NK-92 (cell line): Measurements from ENCODE around the gene NLRP9.

Experiments used
- DNase-seq: peaks from one replicate; lab custom pipeline; 2025; ENCODE audit not compliant: unreplicated experiment; lab: John Stamatoyannopoulos, UW

The NLRP9 gene

GRCh38 chr19:55704494-55705245 lies 33.5 kb downstream of the NLRP9 start:
- no peak for DNase-seq

DNA sequence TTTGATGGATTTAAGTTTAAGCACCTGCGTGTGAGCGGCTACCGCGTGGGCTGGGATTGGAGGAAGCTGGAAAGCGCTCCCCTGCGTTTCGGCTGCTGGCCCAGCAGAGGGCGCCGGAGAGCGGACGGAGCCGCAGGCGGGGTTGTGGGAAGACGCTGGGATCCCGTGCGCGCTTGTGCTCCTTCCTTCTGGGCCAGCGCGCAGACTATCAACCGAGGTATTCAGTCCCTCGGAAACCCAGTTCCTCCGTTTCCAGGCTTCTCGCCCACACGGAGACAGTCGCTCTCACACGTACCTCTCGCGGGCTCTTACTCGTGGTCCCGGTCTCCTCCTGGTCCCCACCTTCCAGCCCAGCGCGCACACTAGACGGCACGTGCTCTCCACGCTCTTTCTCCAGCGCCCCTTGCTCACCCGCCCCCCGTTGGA lies 34.4 kb downstream of the NLRP9 start:
- no peak for DNase-seq

DNA sequence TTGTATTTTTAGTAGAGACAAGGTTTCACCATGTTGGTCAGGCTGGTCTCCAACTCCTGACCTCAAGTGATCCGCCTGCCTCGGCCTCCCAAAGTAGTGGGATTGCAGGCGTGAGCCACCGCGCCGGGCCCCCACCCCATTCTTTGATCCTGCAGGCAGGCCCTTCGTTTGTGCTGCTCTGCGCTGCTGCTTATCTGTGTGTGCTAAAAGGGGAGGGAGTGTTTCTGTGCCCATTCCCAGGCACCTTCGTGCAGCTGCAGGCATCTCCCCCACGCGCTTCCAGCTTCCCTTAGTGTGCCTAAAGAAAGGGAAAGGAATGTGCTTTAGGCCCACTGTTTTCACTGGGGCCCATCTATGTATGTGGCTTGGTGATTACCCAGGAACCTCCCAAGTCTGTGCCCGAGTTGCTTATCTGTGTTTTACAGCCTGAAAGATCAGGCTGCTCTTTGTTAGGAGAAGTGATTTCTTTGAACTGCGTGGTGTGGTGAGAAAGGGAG lies 36.0 kb downstream of the NLRP9 start:
- DNase-seq, result no peak

DNA sequence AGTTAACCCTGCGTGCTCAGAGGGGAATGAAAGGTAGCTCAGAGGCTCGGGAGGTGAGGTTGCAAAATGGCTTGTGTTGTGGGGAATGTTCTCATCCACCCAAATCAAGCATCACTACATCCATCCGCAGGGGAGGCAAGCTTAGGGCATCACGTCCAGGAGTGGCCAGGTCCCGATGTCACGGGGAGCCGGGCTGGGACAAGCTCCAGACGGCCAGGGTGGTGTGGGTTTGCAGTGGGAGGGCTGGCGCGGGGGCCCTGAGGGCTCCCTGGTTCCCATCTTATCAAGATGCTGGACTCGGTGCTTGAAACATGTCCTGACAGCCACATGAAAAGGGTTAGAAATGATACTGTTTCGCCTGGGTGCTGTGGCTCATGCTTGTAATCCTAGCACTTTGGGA lies 37.4 kb downstream of the NLRP9 start:
- no peak for DNase-seq

DNA sequence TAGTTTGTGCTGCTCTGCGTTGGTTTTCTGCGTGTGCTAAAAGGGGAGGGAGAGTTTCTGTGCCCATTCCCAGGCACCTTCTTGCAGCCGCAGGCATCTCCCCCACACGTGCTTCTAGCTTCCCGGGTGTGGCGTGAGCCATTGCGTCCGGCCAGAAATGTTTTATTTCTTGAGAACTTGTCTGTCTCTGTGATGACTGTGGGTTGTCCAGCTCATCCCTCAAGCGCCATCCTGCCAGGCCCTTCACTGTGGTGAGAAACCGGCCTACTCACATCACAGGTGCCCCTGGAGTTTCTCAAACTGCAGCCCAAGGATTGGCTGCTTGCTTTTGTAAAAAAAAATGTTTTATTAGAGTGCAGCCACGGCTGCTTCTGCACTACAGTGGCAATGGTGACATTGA lies 39.0 kb downstream of the NLRP9 start:
- no peak for DNase-seq

DNA sequence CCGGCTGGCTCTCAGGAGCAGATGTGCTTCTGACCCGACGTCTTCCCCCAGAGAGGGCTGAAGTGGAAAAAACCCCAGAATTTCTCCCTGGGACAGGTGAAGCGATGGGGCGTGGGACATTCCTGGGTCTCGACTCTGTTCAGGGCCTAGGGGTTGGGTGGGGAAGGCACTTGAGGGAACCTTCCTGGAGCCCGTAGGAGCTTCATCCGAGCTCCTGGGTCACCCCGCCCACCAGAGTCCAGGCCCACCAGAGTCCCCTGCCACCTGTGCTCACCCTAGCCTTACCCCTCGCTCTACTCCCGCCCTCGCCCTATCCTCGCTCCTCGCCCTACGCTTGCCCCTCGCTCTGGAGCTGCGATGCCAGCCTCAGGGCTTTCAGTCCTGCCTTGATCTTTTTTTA lies 39.9 kb downstream of the NLRP9 start:
- no peak for DNase-seq

- no peak for DNase-seq
These were observed 40.5 kb downstream of the NLRP9 start for GRCh38 chr19:55697698-55698097.

GRCh38 chr19:55697069-55697440 lies 41.1 kb downstream of the NLRP9 start:
- DNase-seq, result no peak

DNA sequence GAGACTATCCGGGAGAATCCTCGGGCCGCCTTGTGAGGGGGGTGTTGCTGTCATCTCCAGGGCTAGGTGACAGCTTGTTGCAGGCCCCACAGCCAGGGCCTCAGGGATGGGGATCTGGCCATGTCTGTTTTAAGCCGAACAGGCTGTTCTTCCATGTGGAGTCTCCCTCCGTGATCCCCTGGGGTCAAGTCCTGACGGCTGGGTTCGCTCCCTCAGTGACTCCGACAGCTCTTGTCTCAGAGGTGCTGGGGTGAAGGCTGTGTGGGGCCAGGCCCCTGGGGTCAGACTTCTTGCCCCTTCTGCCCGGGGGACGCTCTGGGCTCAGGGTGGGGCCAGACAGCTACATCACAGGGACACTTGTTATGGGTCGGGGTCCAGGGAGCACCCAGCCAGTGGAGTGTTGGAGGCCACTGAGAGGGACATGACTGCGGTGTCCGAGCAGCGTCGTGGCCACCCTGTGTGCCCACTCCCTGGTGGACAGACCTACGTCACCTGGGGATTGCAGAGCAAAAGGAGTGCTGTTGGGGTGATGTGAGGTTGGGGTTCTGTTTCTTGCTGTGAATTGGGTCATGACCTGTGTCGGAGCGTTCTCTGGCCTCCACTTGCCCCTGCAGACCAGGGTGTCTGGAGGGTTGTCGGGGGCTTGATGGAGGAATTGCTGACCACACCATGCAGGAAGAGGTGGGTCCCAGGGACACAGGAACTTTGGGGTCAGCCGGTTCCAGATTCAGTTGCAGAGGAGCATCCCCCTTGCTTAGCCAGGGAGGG lies 41.7 kb downstream of the NLRP9 start:
- DNase-seq, result no peak

DNA sequence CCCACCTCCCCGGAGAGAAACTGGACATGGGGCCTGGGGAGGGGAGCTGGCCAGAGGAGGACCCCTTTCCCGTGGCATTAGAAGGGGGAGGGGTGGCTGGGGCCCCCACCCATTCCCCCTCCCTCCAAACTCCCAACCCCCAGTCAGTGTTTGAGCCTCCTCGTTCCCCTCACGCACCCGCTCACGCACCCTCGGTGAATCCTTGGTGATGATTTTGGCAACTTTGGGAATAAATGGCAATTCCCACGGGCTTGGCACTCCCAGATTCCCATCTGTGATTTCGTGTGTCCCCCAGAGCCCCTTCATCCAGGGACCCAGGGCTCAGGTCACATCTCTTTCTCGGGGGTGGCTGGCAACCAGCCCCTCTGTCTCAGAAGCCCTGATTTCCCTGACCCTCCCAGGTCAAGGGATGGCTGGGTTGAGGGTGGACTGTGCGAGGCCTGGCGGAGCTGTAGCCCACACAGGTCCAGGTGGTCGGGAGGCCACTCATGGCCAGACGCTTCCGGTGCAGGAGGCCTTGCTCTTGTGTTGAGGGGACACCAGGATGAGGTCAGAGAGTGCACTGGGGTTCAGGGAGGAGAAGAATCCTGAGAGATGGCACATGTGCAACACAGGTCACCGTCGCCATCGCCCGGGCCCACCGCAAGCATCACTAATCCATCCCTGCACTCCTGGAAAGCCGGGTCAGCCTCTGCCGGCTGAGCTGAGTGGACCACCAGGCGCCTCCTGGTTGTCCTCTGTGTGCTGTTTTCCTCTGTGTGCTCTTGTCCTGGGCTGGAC lies 42.5 kb downstream of the NLRP9 start:
- no peak for DNase-seq

GRCh38 chr19:55694656-55695491 lies 43.3 kb downstream of the NLRP9 start:
- DNase-seq, result no peak

- DNase-seq, result no peak
These were observed 44.0 kb downstream of the NLRP9 start for GRCh38 chr19:55694241-55694655.

DNA sequence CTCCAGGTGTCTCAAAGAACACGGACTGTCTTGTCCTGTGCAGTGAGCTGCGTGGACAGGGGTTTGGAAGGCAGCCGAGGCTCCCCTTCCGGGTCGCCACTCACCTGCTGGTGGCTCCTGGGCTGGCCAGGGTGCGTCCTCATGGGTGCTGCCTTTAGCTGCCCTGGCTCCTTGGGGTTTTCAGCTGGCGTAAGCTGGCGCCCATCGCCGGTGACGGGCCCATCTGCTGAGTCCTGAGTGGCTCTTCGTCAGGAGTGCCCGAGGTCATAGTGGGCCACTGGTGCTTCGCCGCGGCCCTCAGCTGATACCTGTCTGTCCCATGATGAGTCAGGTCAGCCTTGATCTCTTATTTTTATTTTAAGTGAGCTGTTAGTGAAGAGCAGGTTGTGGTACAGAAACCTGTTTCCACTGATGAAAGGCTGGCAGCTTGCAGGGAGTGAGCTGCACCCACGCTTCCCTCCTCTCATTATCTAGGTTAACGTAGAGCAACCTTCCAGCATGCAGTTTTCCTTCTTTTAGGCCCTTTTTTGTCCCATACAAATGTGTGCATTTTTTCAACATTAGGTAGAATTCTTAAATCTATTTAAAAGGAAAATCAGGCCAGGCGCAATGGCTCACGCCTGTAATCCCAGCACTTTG lies 44.7 kb downstream of the NLRP9 start:
- DNase-seq, result no peak

DNA sequence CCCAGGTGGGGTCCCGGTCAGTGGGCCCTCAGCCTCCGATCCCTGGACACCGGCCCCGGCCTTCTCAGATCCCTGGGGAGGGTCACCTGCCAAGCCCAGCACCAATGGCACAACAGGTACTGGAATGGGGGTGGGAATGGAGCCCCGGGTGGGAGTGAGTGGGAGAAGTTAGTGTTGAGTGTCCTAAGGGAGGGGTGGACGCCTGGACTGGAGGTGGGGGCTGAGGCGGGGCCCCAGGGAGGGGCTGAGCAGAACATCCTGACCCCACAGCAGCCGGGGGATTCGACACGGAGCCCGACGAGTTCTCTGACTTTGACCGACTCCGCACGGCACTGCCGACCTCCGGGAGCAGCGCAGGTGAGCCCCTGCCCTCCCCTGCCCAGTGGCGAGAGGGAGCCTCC lies 45.5 kb downstream of the NLRP9 start:
- DNase-seq, result no peak

GRCh38 chr19:55691561-55692481 lies 46.4 kb downstream of the NLRP9 start:
- no peak for DNase-seq

- no peak for DNase-seq
These were observed 47.2 kb downstream of the NLRP9 start for GRCh38 chr19:55690769-55691545.

GRCh38 chr19:55690109-55690768 lies 48.0 kb downstream of the NLRP9 start:
- no peak for DNase-seq
